Spleen (tissue), 7 donors: Measurements from ENCODE around the gene C21orf91.

ENCODE experiments used
- POLR2A ChIP-seq, 3 donors: fragments of 450-650 bp; IDR thresholded peaks; one replicate each; pipeline ENCODE4 v1.5.1; 2017; ENCODE audit warnings: antibody characterized with exemption in 3 of 3, mild to moderate bottlenecking in 1 of 3
- TF ChIP-seq, protein P1 (sequence below), 11 experiments: fragments of 200-600 bp in 7 of 11; fragments of 450-650 bp in 4 of 11; sonication (generic) in 4 of 11; IDR thresholded peaks in 8 of 11; conservative IDR thresholded peaks in 3 of 11; 1 replicate in 7 of 11; 2 replicates in 4 of 11; pipeline versions ENCODE4 v1.4.0 to v1.8.0; 2016 to 2021; ENCODE audit warnings: antibody characterized with exemption in 11 of 11, inconsistent platforms in 4 of 11, mild to moderate bottlenecking in 1 of 11
- donor health status: DM: no; HTN: no; CAD: no; lungs with moderate emphysema.
- donor health status: DM: no; HTN: no; CAD: no.
- donor health status: DM: no; HTN: no; CAD: no.

DNA sequence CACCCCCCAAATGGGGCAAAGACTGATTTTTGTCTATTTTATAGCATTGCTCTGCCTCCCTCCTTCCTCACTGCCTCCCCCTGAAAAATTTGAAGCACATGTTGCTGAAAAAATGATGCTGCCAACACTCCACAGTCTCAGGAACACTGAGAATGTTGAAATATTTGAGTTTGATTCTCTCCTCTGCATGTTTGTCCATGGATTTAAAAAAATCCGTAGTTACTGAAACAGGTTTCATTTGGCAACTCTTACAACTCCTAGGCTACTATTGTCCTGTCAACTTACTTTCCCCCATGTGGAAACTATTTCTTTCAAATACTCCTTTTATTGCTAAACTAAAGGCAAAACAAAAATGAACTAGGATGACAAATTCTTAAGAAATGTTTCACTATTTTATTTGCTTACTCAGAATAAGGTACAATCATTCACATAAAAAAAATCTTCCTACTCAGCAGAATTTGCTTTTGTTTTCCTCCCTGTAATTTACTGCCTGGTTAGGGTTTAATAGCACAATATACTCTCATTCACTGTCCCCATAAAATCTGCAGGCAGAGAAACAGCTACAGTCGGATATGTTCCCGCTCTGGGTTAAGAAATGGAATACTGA, 50.2 kb downstream of the C21orf91 start:
- TF ChIP-seq, protein P1, sequence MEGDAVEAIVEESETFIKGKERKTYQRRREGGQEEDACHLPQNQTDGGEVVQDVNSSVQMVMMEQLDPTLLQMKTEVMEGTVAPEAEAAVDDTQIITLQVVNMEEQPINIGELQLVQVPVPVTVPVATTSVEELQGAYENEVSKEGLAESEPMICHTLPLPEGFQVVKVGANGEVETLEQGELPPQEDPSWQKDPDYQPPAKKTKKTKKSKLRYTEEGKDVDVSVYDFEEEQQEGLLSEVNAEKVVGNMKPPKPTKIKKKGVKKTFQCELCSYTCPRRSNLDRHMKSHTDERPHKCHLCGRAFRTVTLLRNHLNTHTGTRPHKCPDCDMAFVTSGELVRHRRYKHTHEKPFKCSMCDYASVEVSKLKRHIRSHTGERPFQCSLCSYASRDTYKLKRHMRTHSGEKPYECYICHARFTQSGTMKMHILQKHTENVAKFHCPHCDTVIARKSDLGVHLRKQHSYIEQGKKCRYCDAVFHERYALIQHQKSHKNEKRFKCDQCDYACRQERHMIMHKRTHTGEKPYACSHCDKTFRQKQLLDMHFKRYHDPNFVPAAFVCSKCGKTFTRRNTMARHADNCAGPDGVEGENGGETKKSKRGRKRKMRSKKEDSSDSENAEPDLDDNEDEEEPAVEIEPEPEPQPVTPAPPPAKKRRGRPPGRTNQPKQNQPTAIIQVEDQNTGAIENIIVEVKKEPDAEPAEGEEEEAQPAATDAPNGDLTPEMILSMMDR (IDR thresholded peaks at IDR 0.05 in 8 of 11, conservative IDR thresholded peaks at IDR 0.05 in 3 of 11), result no peak
- TF ChIP-seq POLR2A (IDR thresholded peaks at IDR 0.05), result no peak
